Loucy (cell line): ENCODE results near the gene FLVCR2.

Source experiments
- H2AFZ ChIP-seq: fragments of 200-600 bp; sonication (generic); 2 replicates; pipeline ENCODE4 v1.6.0; 2016; ENCODE audit warnings: antibody characterized with exemption, mild to moderate bottlenecking, low read length, moderate library complexity
- H3F3A ChIP-seq: fragments of 200-600 bp; 2 replicates; pipeline ENCODE4 v1.6.0; 2016; ENCODE audit warnings: antibody characterized with exemption, low read depth, mild to moderate bottlenecking
- H3K27me3 ChIP-seq: fragments of 200-600 bp; sonication (generic); 2 replicates; pipeline ENCODE4 v1.6.1; 2014; ENCODE audit warnings: low read length, mild to moderate bottlenecking; ENCODE audit not compliant: insufficient read depth, poor library complexity, severe bottlenecking
- H3K36me3 ChIP-seq: fragments of 200-600 bp; sonication (generic); 2 replicates; pipeline ENCODE4 v1.6.1; 2016; ENCODE audit warnings: low read length; ENCODE audit not compliant: insufficient read depth
- H3K4me1 ChIP-seq: fragments of 200-600 bp; sonication (generic); 2 replicates; pipeline ENCODE4 v1.5.1; 2014; ENCODE audit warnings: low read length, mild to moderate bottlenecking; ENCODE audit not compliant: insufficient read depth, poor library complexity, severe bottlenecking
- H3K4me2 ChIP-seq: fragments of 200-600 bp; sonication (generic); 2 replicates; pipeline ENCODE4 v1.6.0; 2014; ENCODE audit warnings: antibody characterized with exemption, low read length, low read depth, mild to moderate bottlenecking; ENCODE audit not compliant: poor library complexity, severe bottlenecking
- H3K4me3 ChIP-seq: fragments of 200-600 bp; sonication (generic); 2 replicates; pipeline ENCODE4 v1.5.1; 2014; ENCODE audit warnings: low read length, mild to moderate bottlenecking, mixed read lengths; ENCODE audit not compliant: poor library complexity, severe bottlenecking
- H3K79me2 ChIP-seq: fragments of 200-600 bp; sonication (generic); 2 replicates; pipeline ENCODE4 v1.6.1; 2014; ENCODE audit warnings: low read length; ENCODE audit not compliant: insufficient read depth
- H3K9ac ChIP-seq: fragments of 200-600 bp; sonication (generic); 2 replicates; pipeline ENCODE4 v1.6.0; 2014; ENCODE audit warnings: mild to moderate bottlenecking, low read depth, low read length, moderate library complexity; ENCODE audit not compliant: poor library complexity, severe bottlenecking
- H3K9me2 ChIP-seq: fragments of 200-600 bp; sonication (generic); replicated peaks from 2 replicates; pipeline ENCODE4 v1.6.1; 2016; ENCODE audit warnings: low read depth, low read length, mixed read lengths
- H3K9me3 ChIP-seq: fragments of 200-600 bp; sonication (generic); 2 replicates; pipeline ENCODE4 v1.6.1; 2014; ENCODE audit warnings: mild to moderate bottlenecking, antibody characterized with exemption, low read length, low read depth; ENCODE audit not compliant: insufficient read depth
- H4K20me1 ChIP-seq: fragments of 200-600 bp; sonication (generic); 2 replicates; pipeline ENCODE4 v1.6.0; 2014; ENCODE audit warnings: antibody characterized with exemption, low read length, mild to moderate bottlenecking; ENCODE audit not compliant: insufficient read depth, poor library complexity, severe bottlenecking
- CTCF ChIP-seq: fragments of 200-600 bp; sonication (generic); conservative IDR thresholded peaks from 2 replicates; pipeline ENCODE4 v1.5.1; 2014; ENCODE audit warnings: mild to moderate bottlenecking, antibody characterized with exemption, low read length
- EZH2phosphoT487 ChIP-seq: fragments of 200-600 bp; IDR thresholded peaks from 2 replicates; pipeline ENCODE4 v1.6.1; 2018; ENCODE audit warnings: antibody characterized with exemption, mild to moderate bottlenecking, moderate library complexity, borderline replicate concordance

FLVCR2 gene

DNA sequence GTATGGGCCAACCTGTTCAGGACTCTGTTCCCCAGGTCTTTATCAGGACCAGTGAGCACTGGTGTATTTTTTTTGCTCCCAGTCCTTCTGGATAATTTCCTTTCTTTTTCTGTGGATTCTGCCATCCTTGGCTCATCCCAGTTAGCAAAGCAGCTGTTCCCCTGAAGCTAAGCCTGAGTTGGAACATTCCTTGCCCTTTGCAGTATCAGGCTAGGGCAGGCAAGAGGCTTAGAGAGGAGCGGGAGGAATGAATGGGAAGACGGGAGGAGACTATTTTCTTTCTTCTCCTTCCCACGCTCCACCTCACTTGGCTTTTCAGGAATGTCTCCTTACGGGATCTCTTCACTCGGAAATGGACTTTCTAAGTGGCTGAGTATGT is 53.0 kb downstream of the FLVCR2 start:
- no peak overlapping the region for H3K4me3 ChIP-seq
- H3K9ac ChIP-seq: no peak overlapping the region
- no peaks in the 10 kb centered on the region for H3K79me2 ChIP-seq
- H4K20me1 ChIP-seq: no peaks in the 10 kb centered on the region
- H3K9me2 ChIP-seq: no peaks in the 10 kb centered on the region
- no peaks in the 10 kb centered on the region for H3K27me3 ChIP-seq
- H2AFZ ChIP-seq: no peak overlapping the region
- H3K36me3 ChIP-seq: no peaks in the 10 kb centered on the region
- H3K4me2 ChIP-seq: no peak overlapping the region
- no peak for TF ChIP-seq CTCF
- no peak for TF ChIP-seq EZH2phosphoT487
- H3K9me3 ChIP-seq: no peaks in the 10 kb centered on the region
- no peaks in the 10 kb centered on the region for H3F3A ChIP-seq
- H3K4me1 ChIP-seq: no peaks in the 10 kb centered on the region

- Histone ChIP-seq H4K20me1 (no peaks in the 10 kb centered on the region), H3K4me2 (no peak overlapping the region), H3K4me1 (no peaks in the 10 kb centered on the region), H3F3A (no peaks in the 10 kb centered on the region), H3K4me3 (no peak overlapping the region), H3K27me3 (no peaks in the 10 kb centered on the region), H3K36me3 (no peaks in the 10 kb centered on the region), H3K79me2 (no peaks in the 10 kb centered on the region), H3K9ac (no peak overlapping the region), H3K9me3 (no peaks in the 10 kb centered on the region), H3K9me2 (no peaks in the 10 kb centered on the region), H2AFZ (no peak overlapping the region)
- TF ChIP-seq EZH2phosphoT487: no peak
- TF ChIP-seq CTCF: no peak
Measured at GRCh38 chr14:75634848-75635247, 56.4 kb downstream of the FLVCR2 start.

GRCh38 chr14:75636100-75636692 is 57.8 kb downstream of the FLVCR2 start:
- TF ChIP-seq EZH2phosphoT487 (no peak), CTCF (no peak)
- Histone ChIP-seq H3K9me2 (no peaks in the 10 kb centered on the region), H3F3A (no peaks in the 10 kb centered on the region), H3K36me3 (no peaks in the 10 kb centered on the region), H3K79me2 (no peaks in the 10 kb centered on the region), H3K9ac (no peak overlapping the region), H3K4me1 (no peaks in the 10 kb centered on the region), H3K27me3 (no peaks in the 10 kb centered on the region), H2AFZ (no peak overlapping the region), H4K20me1 (no peaks in the 10 kb centered on the region), H3K9me3 (no peaks in the 10 kb centered on the region), H3K4me3 (no peak overlapping the region), H3K4me2 (no peak overlapping the region)
